ENCODE measurements around the gene B4GALT6. TPM values are rescaled to one million over a fixed set of nuclear protein-coding genes. Genes with fewer than 3 reads are reported as not detected.

The B4GALT6 gene
- total and polyA plus RNA-seq, 10 of the 15 experiments (the other 5 are each of a cell fraction or from before 2014, with no cell fraction given), result 11.9 to 47.4 (median 18.0) TPM

GRCh38 chr18:31587529-31587928, 96.9 kb downstream of the B4GALT6 start:
- Histone ChIP-seq H3K9me3 (replicated peaks; ENCODE audit: control insufficient read depth, insufficient read depth, low read length) (no peaks in the 10 kb centered on the region), H3K79me2 (ENCODE audit: control insufficient read depth, insufficient read depth, low read length) (no peaks in the 10 kb centered on the region), H3K27ac (ENCODE audit: control insufficient read depth, insufficient read depth) (no peak overlapping the region), H3K27me3 (replicated peaks in 1 of 2; ENCODE audit: control insufficient read depth in 2 of 2, insufficient read depth in 2 of 2, low read length in 1 of 2) (no peaks in the 10 kb centered on the region), H3K36me3 (ENCODE audit: control insufficient read depth in 2 of 2, insufficient read depth in 2 of 2, low read length in 1 of 2) (no peaks in the 10 kb centered on the region), H3K4me3 (no peak overlapping the region), H2AFZ (ENCODE audit: control insufficient read depth, low read depth, low read length) (no peak overlapping the region), H4K20me1 (ENCODE audit: control insufficient read depth, insufficient read depth) (no peaks in the 10 kb centered on the region), H3K4me2 (ENCODE audit: control insufficient read depth, insufficient read depth) (no peak overlapping the region), H3K4me1 (ENCODE audit: control insufficient read depth, insufficient read depth, low read length) (no peaks in the 10 kb centered on the region), H3K9ac (ENCODE audit: control insufficient read depth, insufficient read depth, low read length) (no peak overlapping the region)
- ChIA-PET RAD21 (ENCODE audit: unreplicated experiment) (no interaction called here), CTCF (interaction anchor here (0.6 to 0.8 kb wide), 2 partner anchors 11 to 33 kb away, joined by 3 read pairs; no protein-coding TSS in a partner anchor), SMC1A (ENCODE audit: uncharacterized antibody, unreplicated experiment) (interaction anchor here (0.6 to 1.4 kb wide), 3 partner anchors 9 to 28 kb away, joined by 3 to 4 read pairs (median 3); no protein-coding TSS in a partner anchor), POLR2A (no interaction called here)
- intact Hi-C loops (cut with micrococcal nuclease; ENCODE audit: unreplicated experiment) (no loop called here), in situ Hi-C loops (cut with MboI) (no loop called here)
- TF ChIP-seq, protein P1, sequence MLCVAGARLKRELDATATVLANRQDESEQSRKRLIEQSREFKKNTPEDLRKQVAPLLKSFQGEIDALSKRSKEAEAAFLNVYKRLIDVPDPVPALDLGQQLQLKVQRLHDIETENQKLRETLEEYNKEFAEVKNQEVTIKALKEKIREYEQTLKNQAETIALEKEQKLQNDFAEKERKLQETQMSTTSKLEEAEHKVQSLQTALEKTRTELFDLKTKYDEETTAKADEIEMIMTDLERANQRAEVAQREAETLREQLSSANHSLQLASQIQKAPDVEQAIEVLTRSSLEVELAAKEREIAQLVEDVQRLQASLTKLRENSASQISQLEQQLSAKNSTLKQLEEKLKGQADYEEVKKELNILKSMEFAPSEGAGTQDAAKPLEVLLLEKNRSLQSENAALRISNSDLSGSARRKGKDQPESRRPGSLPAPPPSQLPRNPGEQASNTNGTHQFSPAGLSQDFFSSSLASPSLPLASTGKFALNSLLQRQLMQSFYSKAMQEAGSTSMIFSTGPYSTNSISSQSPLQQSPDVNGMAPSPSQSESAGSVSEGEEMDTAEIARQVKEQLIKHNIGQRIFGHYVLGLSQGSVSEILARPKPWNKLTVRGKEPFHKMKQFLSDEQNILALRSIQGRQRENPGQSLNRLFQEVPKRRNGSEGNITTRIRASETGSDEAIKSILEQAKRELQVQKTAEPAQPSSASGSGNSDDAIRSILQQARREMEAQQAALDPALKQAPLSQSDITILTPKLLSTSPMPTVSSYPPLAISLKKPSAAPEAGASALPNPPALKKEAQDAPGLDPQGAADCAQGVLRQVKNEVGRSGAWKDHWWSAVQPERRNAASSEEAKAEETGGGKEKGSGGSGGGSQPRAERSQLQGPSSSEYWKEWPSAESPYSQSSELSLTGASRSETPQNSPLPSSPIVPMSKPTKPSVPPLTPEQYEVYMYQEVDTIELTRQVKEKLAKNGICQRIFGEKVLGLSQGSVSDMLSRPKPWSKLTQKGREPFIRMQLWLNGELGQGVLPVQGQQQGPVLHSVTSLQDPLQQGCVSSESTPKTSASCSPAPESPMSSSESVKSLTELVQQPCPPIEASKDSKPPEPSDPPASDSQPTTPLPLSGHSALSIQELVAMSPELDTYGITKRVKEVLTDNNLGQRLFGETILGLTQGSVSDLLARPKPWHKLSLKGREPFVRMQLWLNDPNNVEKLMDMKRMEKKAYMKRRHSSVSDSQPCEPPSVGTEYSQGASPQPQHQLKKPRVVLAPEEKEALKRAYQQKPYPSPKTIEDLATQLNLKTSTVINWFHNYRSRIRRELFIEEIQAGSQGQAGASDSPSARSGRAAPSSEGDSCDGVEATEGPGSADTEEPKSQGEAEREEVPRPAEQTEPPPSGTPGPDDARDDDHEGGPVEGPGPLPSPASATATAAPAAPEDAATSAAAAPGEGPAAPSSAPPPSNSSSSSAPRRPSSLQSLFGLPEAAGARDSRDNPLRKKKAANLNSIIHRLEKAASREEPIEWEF (IDR thresholded peaks at IDR 0.05; ENCODE audit: insufficient replicate concordance, low read depth, low read length), result no peak
- TF ChIP-seq, protein P2, sequence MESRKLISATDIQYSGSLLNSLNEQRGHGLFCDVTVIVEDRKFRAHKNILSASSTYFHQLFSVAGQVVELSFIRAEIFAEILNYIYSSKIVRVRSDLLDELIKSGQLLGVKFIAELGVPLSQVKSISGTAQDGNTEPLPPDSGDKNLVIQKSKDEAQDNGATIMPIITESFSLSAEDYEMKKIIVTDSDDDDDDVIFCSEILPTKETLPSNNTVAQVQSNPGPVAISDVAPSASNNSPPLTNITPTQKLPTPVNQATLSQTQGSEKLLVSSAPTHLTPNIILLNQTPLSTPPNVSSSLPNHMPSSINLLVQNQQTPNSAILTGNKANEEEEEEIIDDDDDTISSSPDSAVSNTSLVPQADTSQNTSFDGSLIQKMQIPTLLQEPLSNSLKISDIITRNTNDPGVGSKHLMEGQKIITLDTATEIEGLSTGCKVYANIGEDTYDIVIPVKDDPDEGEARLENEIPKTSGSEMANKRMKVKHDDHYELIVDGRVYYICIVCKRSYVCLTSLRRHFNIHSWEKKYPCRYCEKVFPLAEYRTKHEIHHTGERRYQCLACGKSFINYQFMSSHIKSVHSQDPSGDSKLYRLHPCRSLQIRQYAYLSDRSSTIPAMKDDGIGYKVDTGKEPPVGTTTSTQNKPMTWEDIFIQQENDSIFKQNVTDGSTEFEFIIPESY (IDR thresholded peaks at IDR 0.05), result no peak
- no peak for TF ChIP-seq CEBPZ (IDR thresholded peaks at IDR 0.05; ENCODE audit: low read depth, low read length)
- TF ChIP-seq MTA3 (IDR thresholded peaks at IDR 0.05; ENCODE audit: borderline replicate concordance, low read length), result no peak
- DNase-seq (ENCODE audit: low read depth, low spot score), result no peak
- ATAC-seq, result no peak
- 74% methylated on average over 4 of the region's 4 CpGs for WGBS (ENCODE audit: insufficient coverage, insufficient replicate concordance, low lambda C conversion rate, missing lambda C conversion rate)
- FAIRE-seq, result no peak
- no TSS peak for BruUV-seq (replicated peaks)
